HG03135 (cell line): ENCODE results near the gene RNF182.
"Not testable (repeated sequence)": the region's sequence is repeated elsewhere in the genome, so short reads cannot be mapped to it uniquely, and the experiment has no call there.

Experiments
- ATAC-seq: cut with Tn5 transposase; IDR thresholded peaks from one replicate; pipeline ENCODE4 v1.9.1; 2021; ENCODE audit warnings: mild to moderate bottlenecking, moderate library complexity; ENCODE audit not compliant: unreplicated experiment

RNF182 gene

DNA sequence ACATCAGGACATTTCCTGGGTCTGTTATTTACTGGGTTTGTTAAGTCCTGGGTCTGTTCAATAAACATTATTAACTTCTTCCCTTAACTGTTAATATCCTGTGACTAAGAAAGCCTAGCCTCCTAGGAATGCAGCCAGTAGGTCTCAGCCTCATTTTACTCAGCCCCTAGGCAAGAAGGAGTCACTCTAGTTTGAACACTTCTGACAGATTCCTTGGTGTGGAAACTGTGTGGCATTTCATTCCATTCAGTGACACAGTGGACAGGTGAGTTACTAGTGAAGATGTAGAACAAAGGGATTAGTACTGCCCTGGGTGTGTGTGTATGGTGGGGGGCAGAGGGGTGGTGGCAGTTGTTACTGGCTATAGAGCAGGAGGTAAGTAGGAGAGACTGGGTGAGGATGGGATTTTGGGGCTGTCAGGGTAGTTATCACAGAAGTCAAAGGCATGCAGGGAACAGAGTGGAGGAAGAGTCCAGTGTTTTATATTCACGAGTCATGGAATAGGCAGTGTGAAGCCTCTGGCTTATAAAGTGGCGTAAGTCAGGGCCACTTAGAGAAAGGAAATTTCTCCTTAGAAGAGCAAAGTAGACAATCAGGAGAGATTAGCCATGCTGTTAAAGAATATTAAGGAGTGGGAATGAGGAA is 28.4 kb downstream of the RNF182 start:
- no peak for ATAC-seq

DNA sequence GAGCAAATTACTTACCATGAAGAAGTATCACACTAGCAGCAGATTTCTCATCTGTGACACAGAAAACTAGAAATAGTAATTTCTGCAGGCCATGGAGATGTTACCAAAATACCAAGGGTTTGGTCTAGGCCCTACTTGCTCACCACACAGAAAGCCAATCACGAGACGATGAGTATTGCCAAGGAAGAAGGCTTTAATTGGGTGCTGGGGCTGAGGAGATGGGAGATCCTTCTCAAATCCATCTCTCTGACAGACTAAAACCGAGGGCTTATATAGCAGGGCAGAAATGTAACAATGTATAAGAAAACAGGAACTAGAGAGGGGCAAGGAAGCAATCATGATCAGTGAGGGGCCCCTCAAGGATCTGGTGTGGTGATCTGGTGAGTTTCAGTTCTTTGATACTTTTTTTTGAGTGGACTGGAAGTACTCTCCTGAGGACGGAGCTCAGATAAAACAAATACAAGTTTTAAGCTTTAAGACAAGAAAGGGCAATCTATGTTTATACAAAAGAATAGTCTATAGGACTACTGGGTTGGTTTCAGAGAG is 40.9 kb downstream of the RNF182 start:
- ATAC-seq, result no peak

DNA sequence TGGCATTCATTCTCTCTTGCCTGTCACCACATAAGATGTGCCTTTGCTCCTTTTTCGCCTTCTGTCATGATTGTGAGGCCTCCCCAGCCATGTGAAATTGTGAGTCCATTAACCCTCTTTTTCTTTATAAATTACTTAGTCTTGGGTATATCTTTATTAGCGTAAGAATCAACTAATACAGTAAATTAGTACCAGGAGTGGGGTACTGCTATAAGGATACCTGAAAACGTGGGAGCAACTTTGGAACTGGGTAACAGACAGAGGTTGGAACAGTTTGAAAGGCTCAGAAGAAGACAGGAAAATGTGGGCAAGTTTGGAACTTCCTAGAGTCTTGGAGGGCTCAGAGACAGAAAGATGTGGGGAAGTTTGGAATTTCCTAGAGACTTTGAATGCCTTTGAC is 46.6 kb downstream of the RNF182 start:
- no peak for ATAC-seq

- not testable (repeated sequence) for ATAC-seq
These were observed 47.9 kb downstream of the RNF182 start for GRCh38 chr6:13972602-13973001.

DNA sequence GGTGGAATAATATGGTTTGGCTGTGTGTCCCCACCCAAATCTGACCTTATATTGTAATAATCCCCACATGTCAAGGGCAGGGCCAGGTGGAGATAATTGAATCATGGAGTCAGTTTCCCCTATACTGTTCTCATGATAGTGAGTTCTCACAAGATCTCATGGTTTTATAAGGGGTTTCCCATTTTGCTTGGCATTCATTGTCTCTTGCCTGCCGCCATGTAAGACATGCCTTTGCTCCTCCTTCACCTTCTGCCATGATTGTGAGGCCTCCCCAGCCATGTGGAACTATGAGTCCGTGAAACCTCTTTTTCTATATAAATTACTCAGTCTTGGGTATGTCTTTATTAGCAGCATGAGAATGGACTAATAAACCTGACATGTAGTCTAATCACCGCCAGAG is 48.7 kb downstream of the RNF182 start:
- not testable (repeated sequence) for ATAC-seq

DNA sequence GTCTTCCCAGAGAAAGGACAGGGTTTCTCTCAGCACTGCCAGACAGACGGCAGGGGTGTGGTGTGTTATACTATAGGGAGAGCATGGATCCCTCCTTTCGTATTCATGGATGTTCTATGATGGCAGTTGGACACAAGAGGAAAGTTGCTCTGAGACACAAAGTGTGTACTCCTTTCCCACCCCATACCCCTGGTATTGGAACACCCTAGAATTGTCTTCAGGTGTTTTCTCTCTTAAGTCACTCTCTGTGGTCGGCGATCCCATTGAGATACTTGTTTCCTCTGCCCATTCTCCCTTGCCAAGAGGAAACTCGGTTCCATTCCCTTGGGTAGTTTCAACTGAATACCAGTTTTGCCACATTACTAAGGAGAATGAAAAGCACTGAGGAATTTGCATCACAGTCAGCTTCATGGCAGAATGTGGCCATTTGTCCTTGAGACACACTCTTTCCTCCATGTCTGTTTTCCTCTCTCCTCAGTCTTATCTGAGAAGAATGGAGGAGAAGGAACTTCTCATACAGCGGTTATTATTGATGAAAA is 53.4 kb downstream of the RNF182 start:
- no peak for ATAC-seq

GRCh38 chr6:13978787-13979186 is 54.0 kb downstream of the RNF182 start:
- ATAC-seq, result no peak

DNA sequence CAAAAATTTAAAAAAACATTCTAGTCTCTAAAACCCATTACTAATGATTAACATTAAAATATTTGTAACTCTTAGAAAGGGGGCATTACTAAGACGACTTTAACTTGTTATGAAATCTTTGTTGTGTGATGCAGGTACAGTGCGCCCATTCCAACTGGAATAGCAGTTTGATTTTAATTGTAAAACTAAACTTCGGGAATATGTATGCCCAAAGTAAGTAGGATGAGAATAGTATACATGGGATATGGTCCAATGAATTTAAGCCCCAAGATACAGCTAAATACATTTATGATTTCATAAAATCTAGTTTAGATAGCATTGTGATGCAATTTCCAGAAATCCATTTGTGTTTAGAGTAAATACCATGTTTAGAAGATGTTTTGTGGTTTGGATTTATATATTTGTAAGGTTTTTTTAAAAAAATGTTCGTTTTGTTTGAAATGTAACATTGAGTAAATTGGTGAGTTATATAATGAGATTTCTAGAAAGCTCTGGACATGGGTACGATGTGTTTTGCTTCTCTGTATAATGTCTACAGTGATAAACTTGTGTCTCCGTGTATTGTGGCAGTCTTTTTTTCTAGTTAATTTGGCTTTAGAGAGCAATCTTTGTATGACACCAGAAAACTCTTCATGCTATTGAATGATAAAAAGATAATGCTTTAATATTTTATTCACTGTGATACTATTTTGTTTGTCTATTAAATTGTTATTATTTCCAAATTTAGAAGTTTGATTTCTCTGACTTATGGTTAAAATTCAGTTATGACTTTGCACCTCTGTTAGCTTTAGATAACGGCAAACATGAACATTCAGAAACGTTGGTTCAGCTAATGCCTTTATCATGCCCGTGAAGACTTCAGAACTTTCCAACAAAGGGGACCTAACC is 54.8 kb downstream of the RNF182 start:
- ATAC-seq, result no peak

- no peak for ATAC-seq
These were observed 55.8 kb downstream of the RNF182 start for GRCh38 chr6:13980534-13980933.

DNA sequence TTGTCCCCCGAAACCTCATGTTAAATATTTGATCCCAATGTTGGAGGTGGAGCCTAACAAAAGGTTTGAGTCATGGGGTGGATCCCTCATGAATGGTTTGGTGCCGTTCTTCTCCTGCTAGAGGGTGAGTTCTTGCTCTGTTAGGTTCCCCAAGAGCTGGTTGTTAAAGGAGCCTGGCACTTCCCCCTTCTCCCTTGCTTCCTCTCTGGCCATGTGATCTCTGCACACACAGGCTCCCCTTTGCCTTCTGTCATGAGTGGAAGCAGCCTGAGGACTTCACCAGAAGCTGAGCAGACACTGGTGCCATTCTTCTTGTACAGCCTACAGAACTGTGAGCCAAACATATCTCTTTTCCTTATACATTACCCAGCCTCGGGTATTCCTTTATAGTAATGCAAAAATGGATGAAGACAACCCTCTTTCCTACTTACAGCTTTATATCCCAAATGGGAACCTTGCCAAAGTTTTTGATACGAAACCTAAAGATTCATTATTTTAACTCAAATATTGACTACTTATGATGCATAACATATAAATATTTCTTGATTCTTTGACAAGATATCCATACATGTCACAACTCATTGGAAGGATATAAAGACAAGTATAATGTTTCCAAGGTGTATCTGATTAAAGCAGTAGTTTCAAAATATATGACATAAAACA is 61.0 kb downstream of the RNF182 start:
- no peak for ATAC-seq

- no peak for ATAC-seq
These were observed 62.1 kb downstream of the RNF182 start for GRCh38 chr6:13986700-13987399.

GRCh38 chr6:13987400-13987865 is 62.7 kb downstream of the RNF182 start:
- no peak for ATAC-seq

- no peak for ATAC-seq
These were observed 63.4 kb downstream of the RNF182 start for GRCh38 chr6:13988049-13988738.

DNA sequence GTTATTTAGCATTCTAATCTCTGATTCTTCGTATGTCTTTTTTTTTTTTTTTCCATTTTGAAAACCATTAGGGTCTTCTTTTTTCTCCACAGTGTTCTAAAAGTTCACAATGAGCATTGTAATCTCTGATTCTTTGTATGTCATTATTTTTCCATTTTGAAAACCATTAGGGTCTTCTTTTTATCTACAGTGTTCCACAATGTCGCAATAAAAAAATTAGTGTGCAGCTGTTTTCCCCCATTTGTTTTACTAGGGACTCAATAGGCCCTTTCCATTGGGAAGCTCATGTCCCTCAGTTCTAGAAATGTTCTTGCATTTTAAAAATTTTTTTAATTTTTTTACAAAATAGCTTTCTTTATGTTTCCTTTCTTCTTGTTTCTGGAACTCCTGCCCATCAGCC is 64.2 kb downstream of the RNF182 start:
- ATAC-seq, result no peak

- no peak for ATAC-seq
These were observed 64.9 kb downstream of the RNF182 start for GRCh38 chr6:13989496-13990144.

- no peak for ATAC-seq
These were observed 66.0 kb downstream of the RNF182 start for GRCh38 chr6:13990796-13991195.

DNA sequence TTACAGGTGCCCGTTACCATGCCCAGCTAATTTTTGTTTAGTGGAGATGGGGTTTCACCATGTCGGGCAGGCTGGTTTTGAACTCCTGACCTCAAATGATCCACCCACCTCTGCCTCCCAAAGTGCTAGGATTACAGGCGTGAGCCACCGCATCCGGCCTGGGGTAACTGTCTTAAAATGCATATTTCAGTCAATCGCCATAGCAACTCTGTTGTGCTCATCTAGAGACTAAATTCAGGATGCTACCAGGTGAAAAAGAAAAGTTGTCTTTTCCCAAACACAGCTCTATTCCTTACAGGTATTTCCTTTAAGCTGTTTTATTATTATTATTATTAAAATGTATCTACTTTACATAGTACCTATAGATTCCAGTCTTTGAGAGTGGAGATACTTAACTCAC is 66.6 kb downstream of the RNF182 start:
- ATAC-seq, result no peak

DNA sequence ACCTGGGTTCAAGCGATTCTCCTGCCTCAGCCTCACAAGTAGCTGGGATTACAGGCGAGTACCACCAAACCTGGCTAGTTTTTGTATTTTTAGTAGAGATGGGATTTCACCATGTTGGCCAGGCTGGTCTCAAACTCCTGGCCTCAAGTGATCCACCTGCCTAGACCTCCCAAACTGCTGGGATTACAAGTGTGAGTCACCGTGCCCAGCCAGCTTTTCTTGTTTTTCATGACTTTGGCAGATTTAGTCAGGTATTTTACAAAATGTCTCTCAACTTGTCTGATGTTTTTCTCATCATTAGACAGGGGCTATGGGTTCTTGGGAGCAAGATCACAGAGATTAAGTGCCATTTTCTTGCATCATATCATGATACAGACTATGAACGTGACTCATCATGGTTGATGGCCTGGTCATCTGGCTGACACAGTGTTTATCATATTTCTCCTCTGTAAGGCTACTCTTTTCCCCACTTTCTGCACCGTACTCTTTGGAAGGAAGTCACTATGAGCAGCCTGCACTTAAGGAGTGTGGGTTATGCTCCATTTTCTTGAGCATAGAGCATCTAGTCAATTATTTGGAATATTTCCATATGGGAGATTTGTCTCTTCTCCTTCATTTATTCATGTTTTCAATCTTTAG is 67.8 kb downstream of the RNF182 start:
- no peak for ATAC-seq

GRCh38 chr6:13993416-13993815 is 68.7 kb downstream of the RNF182 start:
- no peak for ATAC-seq
